H1 (cell line): ENCODE data around the gene HOXB5. TPM values are rescaled to one million over a fixed set of nuclear protein-coding genes. Genes with fewer than 3 reads are reported as not detected.

Experiments used
- CTCF ChIA-PET: fragments of 300-600 bp; sonication (Branson Sonifier 250); formaldehyde crosslinking; loops from one replicate; lab custom pipeline; 2021; ENCODE audit not compliant: partially characterized antibody; lab: Charles Lee
- POLR2A ChIA-PET: fragments of 300-600 bp; sonication (Branson Sonifier 250); formaldehyde crosslinking; loops from one replicate; lab custom pipeline; 2021; ENCODE audit warnings: inconsistent platforms; ENCODE audit not compliant: partially characterized antibody; lab: Charles Lee
- DNase-seq, 2 experiments: peaks; one replicate each; pipeline versions ENCODE4 v3.0.0 to v3.0.0-alpha.2; 2010 to 2022; ENCODE audit warnings: low spot score in 2 of 2, low read depth in 1 of 2, mixed read lengths in 1 of 2
- FAIRE-seq: peaks from 2 replicates; lab custom pipeline; 2011; peaks lifted over from hg19 to GRCh38; lab: Jason Lieb, UNC
- H2AFZ ChIP-seq: 2 replicates; pipeline ENCODE4 v1.8.1; 2012; ENCODE audit warnings: low read length, inconsistent platforms
- H2AK5ac ChIP-seq: 2 replicates; pipeline ENCODE4 v1.6.1; 2013; ENCODE audit warnings: low read depth, low read length
- H2BK120ac ChIP-seq: replicated peaks from 2 replicates; pipeline ENCODE3; 2013; ENCODE audit warnings: low read depth, low read length, inconsistent platforms
- H2BK12ac ChIP-seq: 2 replicates; pipeline ENCODE4 v1.6.1; 2013; ENCODE audit warnings: low read depth, low read length
- H2BK15ac ChIP-seq: 2 replicates; pipeline ENCODE4 v1.6.1; 2013; ENCODE audit warnings: low read length
- H2BK20ac ChIP-seq: 2 replicates; pipeline ENCODE4 v1.6.1; 2013; ENCODE audit warnings: low read length
- H2BK5ac ChIP-seq: 2 replicates; pipeline ENCODE4 v1.6.1; 2013; ENCODE audit warnings: low read depth, low read length
- H3K14ac ChIP-seq: 2 replicates; pipeline ENCODE4 v1.6.1; 2013; ENCODE audit warnings: inconsistent platforms; ENCODE audit not compliant: insufficient read length
- H3K18ac ChIP-seq: 2 replicates; pipeline ENCODE4 v1.6.1; 2013; ENCODE audit warnings: low read length; ENCODE audit errors: extremely low read depth
- H3K23ac ChIP-seq: 2 replicates; pipeline ENCODE4 v1.6.1; 2013; ENCODE audit warnings: inconsistent platforms; ENCODE audit not compliant: insufficient read length
- H3K23me2 ChIP-seq: 2 replicates; pipeline ENCODE4 v1.6.1; 2013; ENCODE audit warnings: low read depth, low read length
- H3K27ac ChIP-seq: 2 replicates; pipeline ENCODE4 v1.6.1; 2011; ENCODE audit warnings: low read depth, low read length, inconsistent platforms
- H3K27me3 ChIP-seq, 4 experiments: replicated peaks in 1 of 4; 1 replicate in 1 of 4; 2 replicates in 3 of 4; pipeline versions ENCODE4 v1.6.1 to v1.8.1; 2011 to 2013; ENCODE audit warnings: low read length in 3 of 4, mild to moderate bottlenecking in 3 of 4, inconsistent platforms in 2 of 4, mixed read lengths in 2 of 4, moderate library complexity in 1 of 4; ENCODE audit not compliant: control insufficient read depth in 3 of 4, insufficient read depth in 3 of 4; ENCODE audit errors: extremely low read depth in 1 of 4
- H3K36me3 ChIP-seq, 4 experiments: 2 replicates each; pipeline versions ENCODE4 v1.6.1 to v1.8.1; 2011 to 2013; ENCODE audit warnings: mild to moderate bottlenecking in 4 of 4, low read length in 3 of 4, moderate library complexity in 2 of 4, control low read depth in 1 of 4, inconsistent platforms in 1 of 4; ENCODE audit not compliant: insufficient read depth in 4 of 4, control insufficient read depth in 2 of 4
- H3K4ac ChIP-seq: replicated peaks from 2 replicates; pipeline ENCODE3; 2013; ENCODE audit warnings: low read length, low read depth, mixed read lengths, inconsistent platforms; ENCODE audit not compliant: insufficient read length
- H3K4me1 ChIP-seq, 4 experiments: replicated peaks in 1 of 4; 1 replicate in 1 of 4; 2 replicates in 3 of 4; pipeline versions ENCODE4 v1.6.1 to v1.8.1; 2011 to 2013; ENCODE audit warnings: low read length in 3 of 4, inconsistent platforms in 2 of 4, mixed read lengths in 1 of 4; ENCODE audit not compliant: insufficient read depth in 4 of 4, control insufficient read depth in 3 of 4
- H3K4me2 ChIP-seq, 2 experiments: 2 replicates each; pipeline versions ENCODE4 v1.6.1 to v1.8.1; 2011 to 2013; ENCODE audit warnings: low read depth in 2 of 2, low read length in 2 of 2, control low read depth in 1 of 2, inconsistent platforms in 1 of 2, mild to moderate bottlenecking in 1 of 2; ENCODE audit not compliant: insufficient read depth in 1 of 2
- H3K4me3 ChIP-seq, 4 experiments: fragments of 200-600, 300-600 bp in 1 of 4; sonication (generic), shearing (Covaris generic), sonication (Bioruptor Twin) in 1 of 4; 2 replicates each; pipeline versions ENCODE4 v1.5.1 to v1.8.1; 2011 to 2016; ENCODE audit warnings: low read length in 4 of 4, low read depth in 3 of 4, control low read depth in 2 of 4, inconsistent platforms in 2 of 4, mild to moderate bottlenecking in 2 of 4, mixed read lengths in 1 of 4, moderate library complexity in 1 of 4; ENCODE audit not compliant: insufficient read depth in 2 of 4; ENCODE audit errors: extremely low read depth in 1 of 4
- H3K56ac ChIP-seq: replicated peaks from 2 replicates; pipeline ENCODE3; 2013; ENCODE audit warnings: low read depth, mild to moderate bottlenecking, mixed read lengths, low read length, inconsistent platforms; ENCODE audit not compliant: insufficient read length
- H3K79me1 ChIP-seq: 2 replicates; pipeline ENCODE4 v1.6.1; 2013; ENCODE audit warnings: low read depth, low read length, control low read depth
- H3K79me2 ChIP-seq, 2 experiments: 2 replicates each; pipeline versions ENCODE4 v1.6.1 to v1.8.1; 2012 to 2013; ENCODE audit warnings: low read length in 2 of 2, mild to moderate bottlenecking in 2 of 2, inconsistent platforms in 1 of 2; ENCODE audit not compliant: insufficient read depth in 2 of 2, control insufficient read depth in 1 of 2
- H3K9ac ChIP-seq, 4 experiments: replicated peaks in 1 of 4; 1 replicate in 1 of 4; 2 replicates in 3 of 4; pipeline versions ENCODE4 v1.6.1 to v1.8.1; 2011 to 2013; ENCODE audit warnings: low read depth in 3 of 4, low read length in 3 of 4, control low read depth in 2 of 4, mild to moderate bottlenecking in 2 of 4, moderate library complexity in 2 of 4, inconsistent platforms in 1 of 4; ENCODE audit errors: extremely low read depth in 1 of 4
- H3K9me3 ChIP-seq, 2 experiments: 2 replicates each; pipeline versions ENCODE4 v1.6.1 to v1.8.1; 2012 to 2013; ENCODE audit warnings: mild to moderate bottlenecking in 2 of 2, moderate library complexity in 2 of 2, control low read depth in 1 of 2, inconsistent platforms in 1 of 2, low read depth in 1 of 2, low read length in 1 of 2, mixed read lengths in 1 of 2; ENCODE audit not compliant: insufficient read depth in 2 of 2
- H4K20me1 ChIP-seq, 2 experiments: replicated peaks in 1 of 2; 2 replicates each; pipeline versions ENCODE3 to v1.8.1; 2011 to 2013; ENCODE audit warnings: inconsistent platforms in 2 of 2, low read length in 2 of 2, mild to moderate bottlenecking in 1 of 2; ENCODE audit not compliant: insufficient read depth in 2 of 2, control insufficient read depth in 1 of 2
- H4K5ac ChIP-seq: 2 replicates; pipeline ENCODE4 v1.6.1; 2013; ENCODE audit warnings: low read length, low read depth, mixed read lengths, inconsistent platforms; ENCODE audit not compliant: insufficient read length
- H4K8ac ChIP-seq: 2 replicates; pipeline ENCODE4 v1.8.0; 2013; ENCODE audit warnings: mild to moderate bottlenecking, moderate library complexity, low read length, inconsistent platforms; ENCODE audit not compliant: insufficient read depth; ENCODE audit errors: extremely low read depth
- H4K91ac ChIP-seq: replicated peaks from 2 replicates; pipeline ENCODE3; 2013; ENCODE audit warnings: low read length, mixed read lengths, inconsistent platforms; ENCODE audit not compliant: insufficient read length
- ASH2L ChIP-seq: fragments of 200-600, 300-600 bp; sonication (generic); IDR thresholded peaks from one replicate; pipeline ENCODE4 v1.7.1; 2017; ENCODE audit warnings: low read length
- CBX8 ChIP-seq: fragments of 300-800, 300-1000 bp; sonication (generic); IDR thresholded peaks from 2 replicates; pipeline ENCODE4 v1.7.1; 2016; ENCODE audit warnings: low read depth, low read length, borderline replicate concordance
- EZH2 ChIP-seq: fragments of 200-600 bp; sonication (generic); IDR thresholded peaks from 2 replicates; pipeline ENCODE4 v1.7.1; 2012; ENCODE audit warnings: low read depth, mild to moderate bottlenecking, moderate library complexity, low read length, inconsistent platforms; ENCODE audit not compliant: severe bottlenecking
- NANOG ChIP-seq: IDR thresholded peaks from 2 replicates; pipeline ENCODE4 v1.6.1; 2011; ENCODE audit warnings: low read length, low read depth, mild to moderate bottlenecking, inconsistent platforms; ENCODE audit not compliant: insufficient read depth, poor library complexity, severe bottlenecking
- RAD21 ChIP-seq, 2 experiments: IDR thresholded peaks in 1 of 2; conservative IDR thresholded peaks in 1 of 2; 2 replicates each; pipeline ENCODE4 v1.6.1; 2011; ENCODE audit warnings: low read depth in 2 of 2, low read length in 2 of 2, improper control_type of control experiment in 1 of 2, inconsistent platforms in 1 of 2, mild to moderate bottlenecking in 1 of 2, moderate library complexity in 1 of 2
- SP4 ChIP-seq: IDR thresholded peaks from 2 replicates; pipeline ENCODE4 v1.6.1; 2012; ENCODE audit warnings: low read length, inconsistent platforms
- SUZ12 ChIP-seq: fragments of 200-600 bp; sonication (generic); IDR thresholded peaks from 2 replicates; pipeline ENCODE4 v1.6.1; 2012; ENCODE audit warnings: mild to moderate bottlenecking, inconsistent platforms, low read length, moderate library complexity, mixed read lengths
- WGBS, 2 experiments: shearing (Covaris generic) in 1 of 2; methylation state at CpG; one replicate each; pipeline versions ENCODE4 v1.1.6 to v1.1.7; 2013 to 2015; ENCODE audit warnings: low lambda C conversion rate in 2 of 2, mixed read lengths in 2 of 2, inconsistent platforms in 1 of 2, low coverage in 1 of 2, missing lambda C conversion rate in 1 of 2; ENCODE audit not compliant: insufficient replicate concordance in 2 of 2, insufficient coverage in 1 of 2, insufficient read length in 1 of 2; ENCODE audit errors: extremely low coverage in 1 of 2, missing lambda C conversion rate in 1 of 2; 5-methylcytosine and 5-hydroxymethylcytosine counted together
- polyA plus RNA-seq, 7 experiments: library from polyadenylated mRNA; depleted of rRNA in 3 of 7; stranded (reverse) in 5 of 7; unstranded in 2 of 7; fragments of >200 nt in 5 of 7; fragments of 200-250 nt in 2 of 7; gene quantifications; 1 replicate in 5 of 7; 2 replicates in 1 of 7; 4 replicates in 1 of 7; pipeline versions ENCODE4 v1.2.1 to v1.2.3, GENCODE V29; 2011 to 2013; ENCODE audit warnings: missing spikeins in 2 of 7, mixed read lengths in 2 of 7
- total RNA-seq: library from RNA; stranded (reverse); fragmentation: NEBNext Ultra II Directional; extraction: Animal tissue kit (Norgen Biotek cat#: 25700); gene quantifications from 2 replicates; pipeline ENCODE4 v1.2.1, GENCODE V29; 2021

Gene HOXB5
- total and polyA plus RNA-seq, 2 of the 8 experiments (the other 6 are each of a cell fraction or from before 2014, with no cell fraction given): not detected

DNA sequence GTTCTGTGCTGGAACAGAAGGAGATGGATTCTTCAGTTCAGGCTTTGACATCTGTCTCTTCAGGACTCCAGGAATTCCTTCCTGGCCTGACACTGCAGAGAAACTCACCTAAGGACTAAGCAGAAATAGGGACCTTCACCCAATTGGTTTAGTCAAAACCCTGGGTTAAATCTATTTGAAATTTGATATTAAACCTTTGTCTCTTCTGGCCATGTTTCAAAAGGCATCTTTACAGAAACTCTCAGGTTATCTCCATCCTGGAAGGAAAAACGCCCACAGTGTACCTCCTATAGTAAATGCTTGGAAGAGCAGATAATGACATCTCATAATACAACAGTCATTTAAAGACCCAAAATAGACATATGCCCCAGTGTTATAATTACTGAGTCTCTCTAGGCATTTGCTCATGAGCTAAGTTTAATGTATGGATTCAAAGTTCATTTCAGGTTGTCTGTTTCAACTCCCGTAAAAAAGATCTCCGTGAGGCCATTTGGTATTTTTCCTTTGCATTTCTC, 9.8 kb downstream of the HOXB5 start:
- H4K20me1 ChIP-seq: peaks cover 25 to 44% of the 10 kb centered on the region in 2 experiments
- DNase-seq: no peak
- no peak overlapping the region for H2BK20ac ChIP-seq
- no peak overlapping the region for H3K4me2 ChIP-seq
- H3K79me2 ChIP-seq: no peaks in the 10 kb centered on the region
- H3K4me1 ChIP-seq: peaks cover 0 to 5% (median 4%) of the 10 kb centered on the region in 4 experiments; a peak in 4 of 7 replicates
- H3K4ac ChIP-seq: no peak overlapping the region
- FAIRE-seq: no peak
- ChIA-PET CTCF (interaction anchor here (0.6 to 2.6 kb wide), 11 partner anchors 17 to 113 kb away, joined by 3 to 9 read pairs (median 5); no protein-coding TSS in a partner anchor), POLR2A (no interaction called here)
- no peak overlapping the region for H2BK12ac ChIP-seq
- no peak overlapping the region for H2BK120ac ChIP-seq
- no peak overlapping the region for H4K5ac ChIP-seq
- H3K27me3 ChIP-seq: peaks cover 99 to 100% (median 100%) of the 10 kb centered on the region in 4 experiments
- no peak overlapping the region for H3K18ac ChIP-seq
- H3K9ac ChIP-seq: no peak overlapping the region
- H3K23me2 ChIP-seq: no peaks in the 10 kb centered on the region
- no peak overlapping the region for H3K4me3 ChIP-seq
- H3K23ac ChIP-seq: no peak overlapping the region
- H3K14ac ChIP-seq: no peak overlapping the region
- no peak overlapping the region for H2BK15ac ChIP-seq
- H4K91ac ChIP-seq: no peak overlapping the region
- no peak overlapping the region for H3K56ac ChIP-seq
- H2AK5ac ChIP-seq: no peak overlapping the region
- 34% methylated on average over 3 of the region's 3 CpGs; no CpG with 5 or more reads in 1 of the 2 experiments for WGBS, 2 experiments
- H2BK5ac ChIP-seq: no peak overlapping the region
- no peak overlapping the region for H3K27ac ChIP-seq
- H3K79me1 ChIP-seq: no peaks in the 10 kb centered on the region
- TF ChIP-seq SP4 (no peak), CBX8 (peak; percentile 33; the same call in 1 of the 2 replicates), NANOG (no peak), EZH2 (peak; percentile 70), RAD21 (IDR thresholded peaks at IDR 0.05 in 1 of 2, conservative IDR thresholded peaks at IDR 0.05 in 1 of 2; ENCODE audit: low read depth in 2 of 2, low read length in 2 of 2) (no peak), SUZ12 (peak; percentile 36; the same call in 1 of the 2 replicates), ASH2L (no peak)
- no peaks in the 10 kb centered on the region for H3K9me3 ChIP-seq
- no peak overlapping the region for H4K8ac ChIP-seq
- peaks cover 0 to 16% (median 0%) of the 10 kb centered on the region in 4 experiments; a peak in 1 of 8 replicates for H3K36me3 ChIP-seq
- H2AFZ ChIP-seq: no peak overlapping the region
